Naive thymus-derived CD4-positive, alpha-beta T cell (primary cell): Measurements from ENCODE around the gene IFI27L2. TPM values are rescaled to one million over a fixed set of nuclear protein-coding genes. Genes with fewer than 3 reads are reported as not detected.

Experiments used
- ATAC-seq: fragments of 150-1000 bp; cut with Tn5 transposase; 2 replicates; pipeline ENCODE4 v1.10.0; 2021; ENCODE audit warnings: mild to moderate bottlenecking, moderate library complexity
- CTCF ChIA-PET: fragments of 350-600 bp; sonication (Branson Sonifier 250); formaldehyde crosslinking; loops from one replicate; lab custom pipeline; 2021; ENCODE audit warnings: antibody characterized with exemption; lab: Charles Lee
- POLR2A ChIA-PET: fragments of 350-600 bp; sonication (Branson Sonifier 250); formaldehyde crosslinking; loops from one replicate; lab custom pipeline; 2021; ENCODE audit warnings: antibody characterized with exemption, inconsistent platforms; lab: Charles Lee
- DNase-seq, 9 donors: peaks; one replicate each; pipeline versions ENCODE4 v3.0.0 to v3.0.0-alpha.2; 2020 to 2022; ENCODE audit warnings: mixed read lengths in 1 of 9
- H3K27ac ChIP-seq: one replicate; pipeline ENCODE4 v1.7.0; 2013; ENCODE audit warnings: mild to moderate bottlenecking, low read depth, low read length, moderate library complexity
- H3K27me3 ChIP-seq, 2 donors: one replicate each; pipeline ENCODE4 v1.7.0; 2013; ENCODE audit warnings: low read length in 2 of 2, mild to moderate bottlenecking in 2 of 2, moderate library complexity in 2 of 2; ENCODE audit not compliant: control insufficient read depth in 2 of 2, insufficient read depth in 2 of 2
- H3K36me3 ChIP-seq, 3 experiments: 1 replicate in 2 of 3; 2 replicates in 1 of 3; pipeline ENCODE4 v1.7.0; 2013; ENCODE audit warnings: low read length in 3 of 3, mild to moderate bottlenecking in 3 of 3, moderate library complexity in 1 of 3; ENCODE audit not compliant: insufficient read depth in 3 of 3, control insufficient read depth in 2 of 3
- H3K4me1 ChIP-seq, 2 donors: one replicate each; pipeline ENCODE4 v1.7.0; 2013; ENCODE audit warnings: low read length in 2 of 2, mild to moderate bottlenecking in 2 of 2, moderate library complexity in 1 of 2; ENCODE audit not compliant: control insufficient read depth in 2 of 2, insufficient read depth in 2 of 2
- H3K4me3 ChIP-seq: 2 replicates; pipeline ENCODE4 v1.7.0; 2013; ENCODE audit warnings: mild to moderate bottlenecking, low read length
- H3K9me3 ChIP-seq, 3 experiments: 1 replicate in 2 of 3; 2 replicates in 1 of 3; pipeline ENCODE4 v1.7.0; 2013; ENCODE audit warnings: low read length in 3 of 3; ENCODE audit not compliant: control insufficient read depth in 2 of 3
- H3K27ac Mint-ChIP-seq, 9 donors: one replicate each; pipeline ENCODE4 v1.8.0; 2020 to 2022; ENCODE audit warnings: mixed read lengths in 9 of 9, mild to moderate bottlenecking in 8 of 9, moderate library complexity in 5 of 9, inconsistent platforms in 2 of 9
- H3K27me3 Mint-ChIP-seq, 5 donors: one replicate each; pipeline ENCODE4 v1.8.0; 2021 to 2022; ENCODE audit warnings: mixed read lengths in 5 of 5, mild to moderate bottlenecking in 1 of 5
- H3K36me3 Mint-ChIP-seq, 5 donors: one replicate each; pipeline ENCODE4 v1.8.0; 2020 to 2022; ENCODE audit warnings: mixed read lengths in 5 of 5, mild to moderate bottlenecking in 3 of 5, inconsistent platforms in 1 of 5
- H3K4me1 Mint-ChIP-seq, 7 donors: one replicate each; pipeline ENCODE4 v1.8.0; 2020 to 2022; ENCODE audit warnings: mixed read lengths in 7 of 7, mild to moderate bottlenecking in 3 of 7, inconsistent platforms in 1 of 7
- H3K4me3 Mint-ChIP-seq, 10 donors: one replicate each; pipeline ENCODE4 v1.8.0; 2020 to 2022; ENCODE audit warnings: mild to moderate bottlenecking in 10 of 10, mixed read lengths in 10 of 10, moderate library complexity in 6 of 10, inconsistent platforms in 2 of 10
- H3K9me3 Mint-ChIP-seq, 11 donors: one replicate each; pipeline ENCODE4 v1.8.0; 2020 to 2022; ENCODE audit warnings: mixed read lengths in 11 of 11, mild to moderate bottlenecking in 4 of 11, inconsistent platforms in 1 of 11, moderate library complexity in 1 of 11
- intact Hi-C, 2 donors: fragments of 100-400 bp; cut with micrococcal nuclease; formaldehyde crosslinking; loops; one replicate each; pipeline ENCODE4 v1.15.1; 2023
- polyA plus RNA-seq, 2 donors: library from polyadenylated mRNA; unstranded; fragments of 300-500 nt; fragmentation: Illumina TruSeq; gene quantifications; one replicate each; pipeline ENCODE4 v1.2.3, GENCODE V29; 2021
- total RNA-seq, 6 experiments: library from RNA in 5 of 6; stranded (reverse) in 5 of 6; gene quantifications; 1 replicate in 5 of 6; 2 replicates in 1 of 6; pipeline ENCODE4 v1.2.3 and lab custom pipeline; 2021 to 2026

IFI27L2 gene
- total and polyA plus RNA-seq, 7 experiments from 2014 or later, result 17.2 to 65.8 (median 29.2) TPM

- peaks cover 0 to 7% (median 2%) of the 10 kb centered on the region in 3 experiments for H3K9me3 ChIP-seq
- Mint-ChIP-seq H3K4me3 (peak overlapping the region in 1 of 10 donors; percentile 2), H3K9me3 (peaks cover 0 to 9% (median 3%) of the 10 kb centered on the region in 11 donors), H3K4me1 (peaks cover 0 to 46% (median 0%) of the 10 kb centered on the region in 7 donors), H3K36me3 (peaks cover 0 to 4% (median 0%) of the 10 kb centered on the region in 5 donors), H3K27me3 (peaks cover 10 to 37% (median 20%) of the 10 kb centered on the region in 5 donors), H3K27ac (no peak overlapping the region)
- H3K27ac ChIP-seq, result no peak overlapping the region
- no peaks in the 10 kb centered on the region for H3K4me1 ChIP-seq
- no peaks in the 10 kb centered on the region for H3K36me3 ChIP-seq
- peak in 1 of 9 donors; percentile 11 for DNase-seq
- no peaks in the 10 kb centered on the region for H3K27me3 ChIP-seq
- no peak for ATAC-seq
- no peak overlapping the region for H3K4me3 ChIP-seq
- ChIA-PET POLR2A (no interaction called here), CTCF (interaction anchor here (1.2 kb wide), 1 partner anchor 22 kb away, joined by 3 read pairs; no protein-coding TSS in a partner anchor)
- intact Hi-C loops, result no loop called here
Measured at GRCh38 chr14:94114589-94115057, 14.8 kb downstream of the IFI27L2 start.

GRCh38 chr14:94113908-94114588 is 15.4 kb downstream of the IFI27L2 start:
- Histone ChIP-seq H3K4me1 (no peaks in the 10 kb centered on the region), H3K27ac (no peak overlapping the region), H3K36me3 (no peaks in the 10 kb centered on the region), H3K9me3 (peaks cover 0 to 1% (median 0%) of the 10 kb centered on the region in 3 experiments), H3K4me3 (no peak overlapping the region), H3K27me3 (no peaks in the 10 kb centered on the region)
- intact Hi-C loops, result no loop called here
- Mint-ChIP-seq H3K4me1 (peaks cover 0 to 46% (median 0%) of the 10 kb centered on the region in 7 donors), H3K36me3 (no peaks in the 10 kb centered on the region), H3K9me3 (peaks cover 0 to 5% (median 0%) of the 10 kb centered on the region in 11 donors), H3K27me3 (peaks cover 10 to 33% (median 20%) of the 10 kb centered on the region in 5 donors), H3K4me3 (peak overlapping the region in 1 of 10 donors; percentile 2), H3K27ac (no peak overlapping the region)
- DNase-seq (peak in 1 of 9 donors; percentile 15), ATAC-seq (no peak)
- POLR2A ChIA-PET, result no interaction called here
- CTCF ChIA-PET, result interaction anchor here (1.2 kb wide), 1 partner anchor 22 kb away, joined by 3 read pairs; no protein-coding TSS in a partner anchor

GRCh38 chr14:94113490-94113889 is 15.9 kb downstream of the IFI27L2 start:
- no peak overlapping the region for H3K4me3 Mint-ChIP-seq
- no peaks in the 10 kb centered on the region for H3K9me3 ChIP-seq
- peaks cover 0 to 46% (median 0%) of the 10 kb centered on the region in 7 donors for H3K4me1 Mint-ChIP-seq
- ChIA-PET POLR2A (no interaction called here), CTCF (no interaction called here)
- DNase-seq (no peak), ATAC-seq (no peak)
- no peak overlapping the region for H3K27ac Mint-ChIP-seq
- peaks cover 10 to 33% (median 20%) of the 10 kb centered on the region in 5 donors for H3K27me3 Mint-ChIP-seq
- intact Hi-C loops, result no loop called here
- H3K9me3 Mint-ChIP-seq, result peaks cover 0 to 2% (median 0%) of the 10 kb centered on the region in 11 donors
- no peaks in the 10 kb centered on the region for H3K36me3 ChIP-seq
- H3K4me3 ChIP-seq, result no peak overlapping the region
- no peaks in the 10 kb centered on the region for H3K4me1 ChIP-seq
- H3K36me3 Mint-ChIP-seq, result no peaks in the 10 kb centered on the region
- H3K27ac ChIP-seq, result no peak overlapping the region
- H3K27me3 ChIP-seq, result no peaks in the 10 kb centered on the region

- no peaks in the 10 kb centered on the region for H3K9me3 Mint-ChIP-seq
- ChIA-PET CTCF (no interaction called here), POLR2A (no interaction called here)
- intact Hi-C loops, result no loop called here
- no peak overlapping the region for H3K27ac ChIP-seq
- no peaks in the 10 kb centered on the region for H3K9me3 ChIP-seq
- no peaks in the 10 kb centered on the region for H3K36me3 ChIP-seq
- DNase-seq, result no peak
- H3K27me3 ChIP-seq, result no peaks in the 10 kb centered on the region
- peak overlapping the region in 1 of 9 donors; percentile 42 for H3K27ac Mint-ChIP-seq
- no peaks in the 10 kb centered on the region for H3K4me1 ChIP-seq
- no peak for ATAC-seq
- H3K4me1 Mint-ChIP-seq, result peaks cover 0 to 46% (median 0%) of the 10 kb centered on the region in 7 donors
- peaks cover 8 to 31% (median 20%) of the 10 kb centered on the region in 5 donors for H3K27me3 Mint-ChIP-seq
- peak overlapping the region in 1 of 10 donors; percentile 29 for H3K4me3 Mint-ChIP-seq
- no peak overlapping the region for H3K4me3 ChIP-seq
- H3K36me3 Mint-ChIP-seq, result peaks cover 0 to 2% (median 0%) of the 10 kb centered on the region in 5 donors
Measured at GRCh38 chr14:94113073-94113472, 16.3 kb downstream of the IFI27L2 start.

GRCh38 chr14:94112513-94113063 is 16.8 kb downstream of the IFI27L2 start:
- Histone ChIP-seq H3K4me1 (no peaks in the 10 kb centered on the region), H3K27me3 (no peaks in the 10 kb centered on the region), H3K27ac (no peak overlapping the region), H3K36me3 (no peaks in the 10 kb centered on the region), H3K4me3 (no peak overlapping the region), H3K9me3 (no peaks in the 10 kb centered on the region)
- no peak for DNase-seq
- ChIA-PET POLR2A (no interaction called here), CTCF (interaction anchor here (0.9 kb wide), 1 partner anchor 13 kb away, joined by 3 read pairs; no protein-coding TSS in a partner anchor)
- no peak for ATAC-seq
- peaks cover 3 to 26% (median 20%) of the 10 kb centered on the region in 5 donors for H3K27me3 Mint-ChIP-seq
- intact Hi-C loops, result no loop called here
- no peaks in the 10 kb centered on the region for H3K9me3 Mint-ChIP-seq
- H3K4me1 Mint-ChIP-seq, result peaks cover 0 to 42% (median 0%) of the 10 kb centered on the region in 7 donors
- H3K36me3 Mint-ChIP-seq, result peaks cover 0 to 5% (median 0%) of the 10 kb centered on the region in 5 donors
- peak overlapping the region in 1 of 9 donors; percentile 42 for H3K27ac Mint-ChIP-seq
- peak overlapping the region in 1 of 10 donors; percentile 84 for H3K4me3 Mint-ChIP-seq

- POLR2A ChIA-PET, result no interaction called here
Measured at GRCh38 chr14:94111276-94112095, 17.9 kb downstream of the IFI27L2 start.

More at GRCh38 chr14:94111276-94112095, 17.9 kb downstream of the IFI27L2 start:
- Histone ChIP-seq H3K4me1 (no peaks in the 10 kb centered on the region), H3K9me3 (no peaks in the 10 kb centered on the region), H3K27ac (no peak overlapping the region), H3K4me3 (no peak overlapping the region), H3K27me3 (no peaks in the 10 kb centered on the region), H3K36me3 (no peaks in the 10 kb centered on the region)
- intact Hi-C loops, result no loop called here
- Mint-ChIP-seq H3K27ac (peak overlapping the region in 2 of 9 donors; percentile 7 to 88), H3K4me1 (peaks cover 0 to 42% (median 0%) of the 10 kb centered on the region in 7 donors), H3K36me3 (peaks cover 0 to 5% (median 0%) of the 10 kb centered on the region in 5 donors), H3K27me3 (peaks cover 2 to 17% (median 11%) of the 10 kb centered on the region in 5 donors), H3K4me3 (peak overlapping the region in 1 of 10 donors; percentile 84), H3K9me3 (no peaks in the 10 kb centered on the region)
- CTCF ChIA-PET, result interaction anchor here (0.9 kb wide), 1 partner anchor 12 kb away, joined by 3 read pairs; no protein-coding TSS in a partner anchor
- ATAC-seq, result no peak
- DNase-seq, result no peak
